Measurements from ENCODE around the gene CDKL5. TPM values are rescaled to one million over a fixed set of nuclear protein-coding genes. Genes with fewer than 3 reads are reported as not detected.

The CDKL5 gene
- total RNA-seq, 1 experiment from 2014 or later = 0.82 TPM

- H2AFZ ChIP-seq (ENCODE audit: low read length) = no peak overlapping the region
- no peak overlapping the region for H3K4me2 ChIP-seq (ENCODE audit: low read depth, low read length, poor library complexity, severe bottlenecking)
- no peak overlapping the region for H3K27ac ChIP-seq (ENCODE audit: low read length)
- H4K20me1 ChIP-seq (ENCODE audit: insufficient read depth, low read depth, low read length) = no peaks in the 10 kb centered on the region
- H3K27me3 ChIP-seq (ENCODE audit: low read length) = no peaks in the 10 kb centered on the region
- no peaks in the 10 kb centered on the region for H3K79me2 ChIP-seq (ENCODE audit: low read length)
- no peak overlapping the region for H3K4me3 ChIP-seq (ENCODE audit: low read length)
- no peak for DNase-seq
- no peaks in the 10 kb centered on the region for H3K4me1 ChIP-seq (ENCODE audit: low read length)
- H3K36me3 ChIP-seq (ENCODE audit: insufficient read depth, low read length) = no peaks in the 10 kb centered on the region
- no peak overlapping the region for H3K9ac ChIP-seq (ENCODE audit: low read length)
- H3K9me2 ChIP-seq (replicated peaks; ENCODE audit: insufficient read depth, low read length) = no peaks in the 10 kb centered on the region
- no peaks in the 10 kb centered on the region for H3K9me3 ChIP-seq (ENCODE audit: low read length)
These were observed 218.4 kb downstream of the CDKL5 start for GRCh38 chrX:18643853-18644252.

DNA sequence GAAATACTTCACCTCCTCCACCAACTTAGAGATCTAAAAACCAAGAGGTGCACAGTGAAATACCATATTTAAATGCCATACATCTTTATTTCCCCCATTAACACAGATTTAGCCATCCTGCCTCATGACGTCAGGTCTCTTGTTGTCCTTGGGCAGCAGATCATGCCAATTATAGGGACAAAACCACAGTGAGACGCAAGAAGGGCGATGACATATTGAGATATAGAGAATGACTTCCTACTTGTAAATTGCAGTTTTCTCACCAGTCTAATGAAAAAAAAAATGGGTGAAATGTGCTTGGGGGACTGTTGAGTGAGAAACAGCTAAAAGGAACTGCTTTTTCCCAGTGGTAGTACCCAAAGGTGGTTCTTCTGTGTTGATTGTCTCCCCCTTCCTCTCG lies 222.2 kb downstream of the CDKL5 start:
- no peak for DNase-seq
- Histone ChIP-seq H3K27me3 (ENCODE audit: low read length) (no peaks in the 10 kb centered on the region), H2AFZ (ENCODE audit: low read length) (no peak overlapping the region), H3K27ac (ENCODE audit: low read length) (no peak overlapping the region), H3K4me2 (ENCODE audit: low read depth, low read length, poor library complexity, severe bottlenecking) (no peak overlapping the region), H3K79me2 (ENCODE audit: low read length) (no peaks in the 10 kb centered on the region), H3K9me2 (replicated peaks; ENCODE audit: insufficient read depth, low read length) (no peaks in the 10 kb centered on the region), H4K20me1 (ENCODE audit: insufficient read depth, low read depth, low read length) (no peaks in the 10 kb centered on the region), H3K4me3 (ENCODE audit: low read length) (no peak overlapping the region), H3K36me3 (ENCODE audit: insufficient read depth, low read length) (no peaks in the 10 kb centered on the region), H3K9ac (ENCODE audit: low read length) (no peak overlapping the region), H3K4me1 (ENCODE audit: low read length) (no peaks in the 10 kb centered on the region), H3K9me3 (ENCODE audit: low read length) (no peaks in the 10 kb centered on the region)

DNA sequence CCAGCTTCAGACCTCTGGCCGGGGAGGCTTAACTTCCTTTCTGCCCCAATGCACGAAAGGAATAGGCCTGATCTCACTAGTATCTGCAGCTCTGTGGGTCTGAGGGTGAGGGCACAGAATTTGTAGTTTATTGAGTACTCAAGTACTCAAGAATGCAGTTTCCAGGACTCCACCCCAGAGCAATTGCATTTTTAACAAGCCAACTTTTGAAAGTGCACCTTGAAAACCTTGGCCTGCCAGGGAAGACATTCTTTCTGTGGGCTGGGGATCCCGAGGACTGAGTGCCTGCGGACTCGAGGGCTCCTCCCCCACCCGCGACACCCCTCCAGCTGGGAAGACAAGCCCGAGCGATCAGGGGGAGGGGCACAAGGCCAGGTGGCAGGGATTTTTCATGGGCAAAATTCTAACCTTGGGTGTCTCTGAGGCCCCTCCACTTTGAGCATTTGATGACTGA lies 224.1 kb downstream of the CDKL5 start:
- no peaks in the 10 kb centered on the region for H3K9me3 ChIP-seq (ENCODE audit: low read length)
- H4K20me1 ChIP-seq (ENCODE audit: insufficient read depth, low read depth, low read length) = no peaks in the 10 kb centered on the region
- no peaks in the 10 kb centered on the region for H3K4me1 ChIP-seq (ENCODE audit: low read length)
- H3K27me3 ChIP-seq (ENCODE audit: low read length) = no peaks in the 10 kb centered on the region
- no peaks in the 10 kb centered on the region for H3K36me3 ChIP-seq (ENCODE audit: insufficient read depth, low read length)
- H3K4me3 ChIP-seq (ENCODE audit: low read length) = no peak overlapping the region
- no peak overlapping the region for H3K4me2 ChIP-seq (ENCODE audit: low read depth, low read length, poor library complexity, severe bottlenecking)
- no peaks in the 10 kb centered on the region for H3K79me2 ChIP-seq (ENCODE audit: low read length)
- H3K9me2 ChIP-seq (replicated peaks; ENCODE audit: insufficient read depth, low read length) = no peaks in the 10 kb centered on the region
- DNase-seq = no peak
- H3K9ac ChIP-seq (ENCODE audit: low read length) = no peak overlapping the region
- H3K27ac ChIP-seq (ENCODE audit: low read length) = no peak overlapping the region
- H2AFZ ChIP-seq (ENCODE audit: low read length) = no peak overlapping the region

DNA sequence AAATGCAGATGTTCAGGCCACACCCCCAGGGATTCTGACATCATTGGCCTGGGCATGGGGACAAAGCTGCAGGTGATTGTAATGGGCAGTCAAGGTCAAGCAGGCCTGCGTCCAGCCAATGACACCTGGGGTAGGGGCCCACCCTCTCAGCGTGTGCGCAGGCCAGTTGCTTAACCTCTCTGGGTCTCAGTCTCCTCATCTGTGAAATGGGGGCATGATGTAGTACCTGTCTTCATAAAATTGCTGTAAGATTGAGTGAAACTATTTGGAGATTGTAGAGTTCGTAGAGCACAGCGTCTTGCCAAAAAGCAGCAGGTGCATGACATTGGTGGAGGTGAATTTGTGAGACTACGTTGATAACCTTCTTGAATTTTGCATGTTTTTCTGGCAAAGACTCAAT lies 225.3 kb downstream of the CDKL5 start:
- Histone ChIP-seq H3K79me2 (ENCODE audit: low read length) (no peaks in the 10 kb centered on the region), H3K4me1 (ENCODE audit: low read length) (no peaks in the 10 kb centered on the region), H3K27me3 (ENCODE audit: low read length) (no peaks in the 10 kb centered on the region), H3K27ac (ENCODE audit: low read length) (no peak overlapping the region), H2AFZ (ENCODE audit: low read length) (no peak overlapping the region), H4K20me1 (ENCODE audit: insufficient read depth, low read depth, low read length) (no peaks in the 10 kb centered on the region), H3K4me3 (ENCODE audit: low read length) (no peak overlapping the region), H3K9me2 (replicated peaks; ENCODE audit: insufficient read depth, low read length) (no peaks in the 10 kb centered on the region), H3K36me3 (ENCODE audit: insufficient read depth, low read length) (no peaks in the 10 kb centered on the region), H3K4me2 (ENCODE audit: low read depth, low read length, poor library complexity, severe bottlenecking) (no peak overlapping the region), H3K9me3 (ENCODE audit: low read length) (no peaks in the 10 kb centered on the region), H3K9ac (ENCODE audit: low read length) (no peak overlapping the region)
- DNase-seq = no peak

- H3K36me3 ChIP-seq (ENCODE audit: insufficient read depth, low read length) = no peaks in the 10 kb centered on the region
- no peaks in the 10 kb centered on the region for H3K79me2 ChIP-seq (ENCODE audit: low read length)
- no peak overlapping the region for H3K27ac ChIP-seq (ENCODE audit: low read length)
- H4K20me1 ChIP-seq (ENCODE audit: insufficient read depth, low read depth, low read length) = no peaks in the 10 kb centered on the region
- H3K9me3 ChIP-seq (ENCODE audit: low read length) = no peaks in the 10 kb centered on the region
- no peak overlapping the region for H3K9ac ChIP-seq (ENCODE audit: low read length)
- H3K4me2 ChIP-seq (ENCODE audit: low read depth, low read length, poor library complexity, severe bottlenecking) = no peak overlapping the region
- no peaks in the 10 kb centered on the region for H3K4me1 ChIP-seq (ENCODE audit: low read length)
- no peaks in the 10 kb centered on the region for H3K27me3 ChIP-seq (ENCODE audit: low read length)
- H3K4me3 ChIP-seq (ENCODE audit: low read length) = no peak overlapping the region
- DNase-seq = no peak
- no peak overlapping the region for H2AFZ ChIP-seq (ENCODE audit: low read length)
- H3K9me2 ChIP-seq (replicated peaks; ENCODE audit: insufficient read depth, low read length) = no peaks in the 10 kb centered on the region
These were observed 227.2 kb downstream of the CDKL5 start for GRCh38 chrX:18652636-18653035.

DNA sequence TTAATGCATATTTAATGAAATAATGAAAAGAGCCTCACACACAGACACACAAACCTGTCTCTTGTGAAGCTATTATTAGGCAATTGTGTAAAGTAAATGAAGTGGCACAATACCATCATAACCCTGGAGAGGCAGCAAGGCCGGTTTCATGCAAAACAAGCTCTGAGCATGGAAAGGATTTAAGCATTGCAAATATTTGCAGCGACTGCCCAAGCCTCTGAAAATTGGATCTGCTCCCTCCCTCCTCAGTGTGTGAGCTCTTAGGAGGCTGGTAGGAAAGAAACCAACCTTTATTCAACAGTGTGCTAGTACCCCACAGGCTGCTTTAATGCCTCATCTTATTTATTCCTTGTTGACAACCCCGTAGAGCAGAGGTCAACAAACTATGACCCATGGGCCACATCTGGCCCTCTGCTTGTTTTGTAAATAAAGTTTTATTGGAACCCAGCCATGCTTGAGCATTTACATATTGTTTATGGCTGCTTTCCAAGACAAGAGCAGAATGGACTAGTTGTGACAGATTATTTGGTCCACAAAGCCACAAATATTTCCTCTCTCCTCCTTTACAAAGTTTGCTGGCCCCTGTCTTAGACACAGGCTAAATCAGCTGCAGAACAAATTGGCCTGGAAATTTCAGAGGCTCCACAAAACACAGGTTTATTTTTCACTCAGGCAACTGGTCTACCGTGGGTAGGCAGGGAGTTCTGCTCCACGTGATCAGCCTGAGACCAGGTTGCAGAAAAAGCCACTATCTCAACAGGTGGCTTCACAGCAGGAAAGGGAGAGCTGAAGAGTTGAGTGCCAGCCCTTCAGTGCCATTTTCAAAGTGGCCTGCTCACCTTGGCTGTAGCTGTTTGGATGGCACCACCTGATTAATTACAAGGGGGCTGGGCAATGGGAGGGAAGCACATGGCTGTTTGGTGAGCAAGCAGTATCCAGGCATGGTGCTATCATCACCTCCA lies 229.7 kb downstream of the CDKL5 start:
- H2AFZ ChIP-seq (ENCODE audit: low read length) = no peak overlapping the region
- DNase-seq = no peak
- H4K20me1 ChIP-seq (ENCODE audit: insufficient read depth, low read depth, low read length) = no peaks in the 10 kb centered on the region
- H3K9me2 ChIP-seq (replicated peaks; ENCODE audit: insufficient read depth, low read length) = no peaks in the 10 kb centered on the region
- H3K4me1 ChIP-seq (ENCODE audit: low read length) = no peaks in the 10 kb centered on the region
- H3K4me3 ChIP-seq (ENCODE audit: low read length) = no peak overlapping the region
- no peaks in the 10 kb centered on the region for H3K79me2 ChIP-seq (ENCODE audit: low read length)
- no peaks in the 10 kb centered on the region for H3K9me3 ChIP-seq (ENCODE audit: low read length)
- no peak overlapping the region for H3K27ac ChIP-seq (ENCODE audit: low read length)
- H3K4me2 ChIP-seq (ENCODE audit: low read depth, low read length, poor library complexity, severe bottlenecking) = no peak overlapping the region
- no peak overlapping the region for H3K9ac ChIP-seq (ENCODE audit: low read length)
- no peaks in the 10 kb centered on the region for H3K36me3 ChIP-seq (ENCODE audit: insufficient read depth, low read length)
- no peaks in the 10 kb centered on the region for H3K27me3 ChIP-seq (ENCODE audit: low read length)

DNA sequence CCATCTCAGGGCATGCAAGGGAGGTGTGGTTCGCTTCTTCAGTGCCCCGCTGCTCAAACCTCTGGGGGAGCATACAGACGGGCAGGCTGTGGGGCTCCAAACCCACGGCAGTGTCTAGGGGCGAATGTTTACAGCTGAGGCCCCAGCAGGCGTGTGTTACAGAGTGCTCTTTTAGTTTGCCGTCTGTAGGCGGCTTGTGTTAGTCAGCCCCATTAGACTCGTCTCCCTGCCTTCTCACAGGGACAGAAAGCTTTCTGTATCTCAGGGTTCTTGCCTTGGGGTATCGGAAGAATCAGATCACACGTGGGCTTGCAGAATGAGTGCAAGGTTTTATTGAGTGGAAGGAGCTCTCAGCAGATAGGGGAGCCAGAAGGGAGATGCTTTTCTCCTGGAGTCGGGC lies 235.9 kb downstream of the CDKL5 start:
- Histone ChIP-seq H3K4me3 (ENCODE audit: low read length) (no peak overlapping the region), H3K36me3 (ENCODE audit: insufficient read depth, low read length) (no peaks in the 10 kb centered on the region), H3K9me3 (ENCODE audit: low read length) (no peaks in the 10 kb centered on the region), H3K27ac (ENCODE audit: low read length) (no peak overlapping the region), H3K27me3 (ENCODE audit: low read length) (no peaks in the 10 kb centered on the region), H2AFZ (ENCODE audit: low read length) (no peak overlapping the region), H3K9ac (ENCODE audit: low read length) (no peak overlapping the region), H3K9me2 (replicated peaks; ENCODE audit: insufficient read depth, low read length) (no peaks in the 10 kb centered on the region), H3K4me1 (ENCODE audit: low read length) (no peaks in the 10 kb centered on the region), H3K4me2 (ENCODE audit: low read depth, low read length, poor library complexity, severe bottlenecking) (no peak overlapping the region), H4K20me1 (ENCODE audit: insufficient read depth, low read depth, low read length) (no peaks in the 10 kb centered on the region), H3K79me2 (ENCODE audit: low read length) (no peaks in the 10 kb centered on the region)
- DNase-seq = no peak

- DNase-seq = no peak
- Histone ChIP-seq H3K27ac (ENCODE audit: low read length) (no peak overlapping the region), H4K20me1 (ENCODE audit: insufficient read depth, low read depth, low read length) (no peaks in the 10 kb centered on the region), H2AFZ (ENCODE audit: low read length) (no peak overlapping the region), H3K36me3 (ENCODE audit: insufficient read depth, low read length) (no peaks in the 10 kb centered on the region), H3K9ac (ENCODE audit: low read length) (no peak overlapping the region), H3K4me1 (ENCODE audit: low read length) (no peaks in the 10 kb centered on the region), H3K4me3 (ENCODE audit: low read length) (no peak overlapping the region), H3K4me2 (ENCODE audit: low read depth, low read length, poor library complexity, severe bottlenecking) (no peak overlapping the region), H3K9me2 (replicated peaks; ENCODE audit: insufficient read depth, low read length) (no peaks in the 10 kb centered on the region), H3K9me3 (ENCODE audit: low read length) (no peaks in the 10 kb centered on the region), H3K27me3 (ENCODE audit: low read length) (no peaks in the 10 kb centered on the region), H3K79me2 (ENCODE audit: low read length) (no peaks in the 10 kb centered on the region)
These were observed 239.5 kb downstream of the CDKL5 start for GRCh38 chrX:18664947-18665346.
